ENCODE results near the gene EPAS1. TPM values are rescaled to one million over a fixed set of nuclear protein-coding genes. Genes with fewer than 3 reads are reported as not detected.

Gene EPAS1
- total and polyA plus RNA-seq, 8 donors, result 190 to 962 (median 244) TPM

- TF ChIP-seq CTCF (IDR thresholded peaks at IDR 0.05), result no peak
- DNase-seq (no peak), ATAC-seq (no peak)
- intact Hi-C loops (cut with DNase I), result no loop called here
- no peaks in the 10 kb centered on the region for H3K27me3 ChIP-seq
- no peaks in the 10 kb centered on the region for H3K36me3 ChIP-seq
- H3K27ac ChIP-seq, result peak overlapping the region; percentile 20 to 28
- H3K9me3 ChIP-seq, result no peaks in the 10 kb centered on the region
- H3K4me3 ChIP-seq, result no peak overlapping the region
- peaks cover 10 to 32% of the 10 kb centered on the region in 2 donors for H3K4me1 ChIP-seq
These were observed 37.4 kb upstream of the EPAS1 start for GRCh38 chr2:46259777-46260168.

- intact Hi-C loops (cut with DNase I), result no loop called here
- DNase-seq (no peak), ATAC-seq (no peak)
- Histone ChIP-seq H3K27ac (peak overlapping the region in 1 of 2 donors; percentile 20), H3K27me3 (no peaks in the 10 kb centered on the region), H3K36me3 (no peaks in the 10 kb centered on the region), H3K4me3 (no peak overlapping the region), H3K4me1 (peaks cover 10 to 32% of the 10 kb centered on the region in 2 donors), H3K9me3 (no peaks in the 10 kb centered on the region)
- TF ChIP-seq CTCF (IDR thresholded peaks at IDR 0.05), result no peak
These were observed 36.9 kb upstream of the EPAS1 start for GRCh38 chr2:46260305-46260704.

- no peaks in the 10 kb centered on the region for H3K36me3 ChIP-seq
- TF ChIP-seq CTCF (IDR thresholded peaks at IDR 0.05), result no peak
These were observed 34.8 kb upstream of the EPAS1 start for GRCh38 chr2:46262248-46262938.

GRCh38 chr2:46263347-46263746 lies 33.9 kb upstream of the EPAS1 start:
- no peak overlapping the region for H3K4me3 ChIP-seq
- H3K9me3 ChIP-seq, result no peaks in the 10 kb centered on the region
- H3K4me1 ChIP-seq, result peaks cover 6 to 32% of the 10 kb centered on the region in 2 donors
- H3K36me3 ChIP-seq, result no peaks in the 10 kb centered on the region
- intact Hi-C loops (cut with DNase I), result no loop called here
- DNase-seq (no peak), ATAC-seq (no peak)
- no peaks in the 10 kb centered on the region for H3K27me3 ChIP-seq
- TF ChIP-seq CTCF (IDR thresholded peaks at IDR 0.05), result no peak
- no peak overlapping the region for H3K27ac ChIP-seq

More at GRCh38 chr2:46262248-46262938, 34.8 kb upstream of the EPAS1 start:
- Histone ChIP-seq H3K27ac (no peak overlapping the region), H3K27me3 (no peaks in the 10 kb centered on the region), H3K4me3 (no peak overlapping the region), H3K9me3 (no peaks in the 10 kb centered on the region), H3K4me1 (peaks cover 8 to 32% of the 10 kb centered on the region in 2 donors)
- no peak for ATAC-seq
- DNase-seq, result no peak
- intact Hi-C loops (cut with DNase I), result no loop called here

GRCh38 chr2:46264447-46264846 lies 32.8 kb upstream of the EPAS1 start:
- H3K9me3 ChIP-seq, result no peaks in the 10 kb centered on the region
- no peak overlapping the region for H3K27ac ChIP-seq
- intact Hi-C loops (cut with DNase I), result no loop called here
- no peak for ATAC-seq
- DNase-seq, result no peak
- TF ChIP-seq CTCF (IDR thresholded peaks at IDR 0.05), result no peak
- H3K4me3 ChIP-seq, result no peak overlapping the region
- no peaks in the 10 kb centered on the region for H3K36me3 ChIP-seq
- peaks cover 1 to 30% of the 10 kb centered on the region in 2 donors for H3K4me1 ChIP-seq
- H3K27me3 ChIP-seq, result no peaks in the 10 kb centered on the region
